Mucosa of stomach (tissue), 1 donor: Measurements from ENCODE around the gene CHD6.

Experiments
- H3K27me3 ChIP-seq: one replicate; pipeline ENCODE4 v1.7.0; 2013; ENCODE audit warnings: mild to moderate bottlenecking, low read length; ENCODE audit not compliant: control insufficient read depth, insufficient read depth
- H3K36me3 ChIP-seq: one replicate; pipeline ENCODE4 v1.7.0; 2013; ENCODE audit warnings: low read length; ENCODE audit not compliant: control insufficient read depth, insufficient read depth
- H3K4me1 ChIP-seq: one replicate; pipeline ENCODE4 v1.7.0; 2013; ENCODE audit warnings: mild to moderate bottlenecking, low read length; ENCODE audit not compliant: control insufficient read depth, insufficient read depth
- H3K4me3 ChIP-seq: one replicate; pipeline ENCODE4 v1.7.0; 2013; ENCODE audit warnings: low read length
- H3K9ac ChIP-seq: one replicate; pipeline ENCODE4 v1.7.0; 2013; ENCODE audit warnings: mild to moderate bottlenecking, low read length, moderate library complexity
- H3K9me3 ChIP-seq: one replicate; pipeline ENCODE4 v1.7.0; 2013; ENCODE audit warnings: mild to moderate bottlenecking, low read length, moderate library complexity; ENCODE audit not compliant: control insufficient read depth
- donor health status: Pancreatic carcinoma.

CHD6 gene

GRCh38 chr20:41639630-41640029, 21.5 kb upstream of the CHD6 start:
- no peaks in the 10 kb centered on the region for H3K27me3 ChIP-seq
- no peaks in the 10 kb centered on the region for H3K36me3 ChIP-seq
- H3K4me3 ChIP-seq: no peak overlapping the region
- H3K4me1 ChIP-seq: peaks cover 17% of the 10 kb centered on the region
- H3K9me3 ChIP-seq: no peaks in the 10 kb centered on the region
- no peak overlapping the region for H3K9ac ChIP-seq

- no peaks in the 10 kb centered on the region for H3K9me3 ChIP-seq
- peaks cover 5% of the 10 kb centered on the region for H3K4me1 ChIP-seq
- H3K9ac ChIP-seq: no peak overlapping the region
Observed at GRCh38 chr20:41638456-41638855, 20.3 kb upstream of the CHD6 start.

DNA sequence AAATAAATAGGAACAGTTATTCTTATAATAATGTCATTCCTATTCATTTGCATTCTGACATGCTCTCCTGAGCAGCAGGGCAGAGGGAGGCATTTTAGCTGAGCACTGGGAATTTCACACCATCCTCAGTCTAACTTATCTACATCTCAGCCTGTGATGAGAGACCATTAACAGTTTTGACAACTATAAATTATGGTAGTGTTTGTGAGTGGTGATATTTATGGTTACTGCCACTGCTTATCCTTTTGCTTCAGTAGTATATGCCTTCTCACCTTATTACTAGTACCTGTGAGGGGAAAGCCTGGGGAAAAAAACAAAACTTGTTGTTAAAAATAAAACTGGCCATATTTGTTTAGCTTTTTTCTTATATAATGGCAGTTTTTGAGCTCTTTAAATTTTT, 17.0 kb upstream of the CHD6 start:
- Histone ChIP-seq H3K9me3 (no peaks in the 10 kb centered on the region), H3K36me3 (no peaks in the 10 kb centered on the region), H3K9ac (no peak overlapping the region), H3K27me3 (no peaks in the 10 kb centered on the region), H3K4me1 (no peaks in the 10 kb centered on the region), H3K4me3 (no peak overlapping the region)

More at GRCh38 chr20:41638456-41638855, 20.3 kb upstream of the CHD6 start:
- Histone ChIP-seq H3K27me3 (no peaks in the 10 kb centered on the region), H3K4me3 (no peak overlapping the region), H3K36me3 (no peaks in the 10 kb centered on the region)

GRCh38 chr20:41632896-41633295, 14.7 kb upstream of the CHD6 start:
- no peaks in the 10 kb centered on the region for H3K36me3 ChIP-seq
- H3K27me3 ChIP-seq: no peaks in the 10 kb centered on the region
- H3K4me3 ChIP-seq: no peak overlapping the region

DNA sequence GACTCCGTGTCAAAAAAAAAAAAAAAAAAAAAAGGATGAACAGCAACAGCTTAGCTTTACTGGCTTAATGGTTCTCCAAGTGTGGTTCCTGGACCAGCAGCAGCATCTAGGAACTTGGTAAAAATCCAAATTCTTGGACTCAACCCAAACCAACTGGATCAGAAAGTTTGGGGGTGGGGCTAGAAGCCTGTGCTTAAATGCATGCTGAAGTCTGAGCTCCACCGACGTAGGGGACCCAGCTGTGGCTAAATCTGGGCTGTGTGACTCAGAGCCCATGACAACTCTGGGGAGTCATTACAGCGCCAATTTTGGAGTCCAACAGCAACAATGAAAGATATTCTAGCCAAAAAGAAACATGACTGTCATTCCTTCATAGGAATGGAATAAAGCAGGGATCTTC, 13.6 kb upstream of the CHD6 start:
- H3K4me1 ChIP-seq: no peaks in the 10 kb centered on the region
- H3K9me3 ChIP-seq: no peaks in the 10 kb centered on the region
- no peak overlapping the region for H3K9ac ChIP-seq
- H3K27me3 ChIP-seq: no peaks in the 10 kb centered on the region
- H3K36me3 ChIP-seq: no peaks in the 10 kb centered on the region
- no peak overlapping the region for H3K4me3 ChIP-seq

More at GRCh38 chr20:41632896-41633295, 14.7 kb upstream of the CHD6 start:
- Histone ChIP-seq H3K9me3 (no peaks in the 10 kb centered on the region), H3K4me1 (no peaks in the 10 kb centered on the region), H3K9ac (no peak overlapping the region)

- Histone ChIP-seq H3K4me3 (no peak overlapping the region), H3K27me3 (no peaks in the 10 kb centered on the region), H3K36me3 (no peaks in the 10 kb centered on the region), H3K4me1 (no peaks in the 10 kb centered on the region), H3K9ac (no peak overlapping the region), H3K9me3 (no peaks in the 10 kb centered on the region)
Observed at GRCh38 chr20:41630846-41631245, 12.7 kb upstream of the CHD6 start.

DNA sequence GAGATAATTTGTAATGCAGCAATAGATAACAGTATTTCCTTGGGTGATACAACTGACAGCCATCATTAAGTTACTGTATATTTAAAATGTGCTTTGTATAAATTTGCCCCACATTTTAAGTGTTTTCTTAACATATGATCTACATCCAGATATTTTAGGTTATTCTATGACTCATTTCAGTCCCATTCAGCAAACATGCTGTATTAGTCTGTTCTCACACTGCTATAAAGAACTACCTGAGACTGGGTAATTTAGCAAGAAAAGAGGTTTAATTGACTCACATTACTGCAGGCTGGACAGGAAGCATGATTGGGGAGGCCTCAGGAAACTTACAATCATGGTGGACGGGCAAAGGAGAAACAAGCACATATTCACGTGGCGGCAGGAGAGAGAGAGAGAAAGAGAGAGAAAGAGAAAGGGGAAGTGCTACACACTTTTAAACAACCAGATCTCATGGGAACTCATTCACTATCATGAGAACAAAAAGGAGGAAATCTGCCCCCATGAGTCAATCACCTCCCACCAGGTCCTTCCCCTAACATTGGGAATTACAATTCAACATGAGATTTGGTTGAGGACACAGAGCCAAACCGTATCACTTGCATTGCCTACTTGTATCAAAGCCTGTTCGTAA, 9.6 kb upstream of the CHD6 start:
- Histone ChIP-seq H3K9ac (no peak overlapping the region), H3K27me3 (no peaks in the 10 kb centered on the region), H3K36me3 (no peaks in the 10 kb centered on the region), H3K4me3 (no peak overlapping the region), H3K9me3 (no peaks in the 10 kb centered on the region), H3K4me1 (no peaks in the 10 kb centered on the region)

DNA sequence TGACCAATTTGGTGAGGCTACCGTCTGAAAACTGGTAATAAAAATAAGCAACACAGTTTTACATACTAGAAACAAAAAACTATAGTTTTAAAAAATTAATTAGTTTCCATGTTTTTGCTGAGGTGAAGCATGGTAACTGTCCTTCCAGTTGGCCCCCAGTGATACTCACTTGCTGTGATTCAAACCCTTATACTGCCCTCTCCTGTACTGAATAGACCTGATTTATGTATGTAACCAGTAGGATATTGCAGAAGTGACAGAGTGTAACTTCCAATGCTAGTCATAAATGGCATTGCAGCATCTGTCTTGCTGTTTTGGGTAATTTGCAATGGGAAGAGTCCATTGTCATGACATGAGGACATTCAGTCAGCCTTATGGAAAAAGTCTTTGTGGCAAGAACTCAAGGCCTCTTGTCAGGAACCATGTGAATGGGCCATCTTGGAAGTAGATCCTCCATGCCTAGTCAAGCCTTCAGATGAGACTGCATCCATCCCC, 8.9 kb upstream of the CHD6 start:
- H3K27me3 ChIP-seq: no peaks in the 10 kb centered on the region
- H3K4me3 ChIP-seq: no peak overlapping the region
- H3K36me3 ChIP-seq: no peaks in the 10 kb centered on the region
- no peaks in the 10 kb centered on the region for H3K9me3 ChIP-seq
- H3K9ac ChIP-seq: no peak overlapping the region
- H3K4me1 ChIP-seq: no peaks in the 10 kb centered on the region

GRCh38 chr20:41623625-41624375, 5.6 kb upstream of the CHD6 start:
- Histone ChIP-seq H3K4me1 (no peaks in the 10 kb centered on the region), H3K36me3 (no peaks in the 10 kb centered on the region), H3K9ac (no peak overlapping the region), H3K9me3 (no peaks in the 10 kb centered on the region), H3K4me3 (no peak overlapping the region), H3K27me3 (no peaks in the 10 kb centered on the region)

- Histone ChIP-seq H3K36me3 (no peaks in the 10 kb centered on the region), H3K27me3 (no peaks in the 10 kb centered on the region), H3K9ac (no peak overlapping the region), H3K4me1 (no peaks in the 10 kb centered on the region), H3K4me3 (no peak overlapping the region), H3K9me3 (no peaks in the 10 kb centered on the region)
Observed at GRCh38 chr20:41622584-41622983, 4.4 kb upstream of the CHD6 start.

DNA sequence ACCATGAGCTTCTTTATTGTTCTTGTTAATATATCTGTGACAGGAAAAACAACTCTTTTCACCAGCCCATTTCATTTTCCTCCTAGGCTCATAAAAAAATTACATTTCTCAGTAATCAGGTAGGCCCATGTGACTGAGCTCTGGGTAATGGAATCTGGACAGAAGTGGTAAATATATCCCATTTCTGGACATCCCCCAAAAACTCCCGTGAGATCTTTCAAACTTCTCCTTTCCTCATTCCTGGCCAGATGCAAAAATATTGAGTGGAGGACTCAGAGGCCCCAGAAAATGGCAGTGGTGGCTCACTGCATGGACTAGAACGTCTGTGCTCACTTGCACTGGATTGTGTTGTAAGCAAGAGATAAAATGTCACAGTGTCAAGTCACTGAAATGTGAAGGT, 3.8 kb upstream of the CHD6 start:
- Histone ChIP-seq H3K4me1 (peaks cover 3% of the 10 kb centered on the region), H3K9me3 (no peaks in the 10 kb centered on the region), H3K36me3 (no peaks in the 10 kb centered on the region), H3K27me3 (no peaks in the 10 kb centered on the region), H3K9ac (no peak overlapping the region), H3K4me3 (no peak overlapping the region)

DNA sequence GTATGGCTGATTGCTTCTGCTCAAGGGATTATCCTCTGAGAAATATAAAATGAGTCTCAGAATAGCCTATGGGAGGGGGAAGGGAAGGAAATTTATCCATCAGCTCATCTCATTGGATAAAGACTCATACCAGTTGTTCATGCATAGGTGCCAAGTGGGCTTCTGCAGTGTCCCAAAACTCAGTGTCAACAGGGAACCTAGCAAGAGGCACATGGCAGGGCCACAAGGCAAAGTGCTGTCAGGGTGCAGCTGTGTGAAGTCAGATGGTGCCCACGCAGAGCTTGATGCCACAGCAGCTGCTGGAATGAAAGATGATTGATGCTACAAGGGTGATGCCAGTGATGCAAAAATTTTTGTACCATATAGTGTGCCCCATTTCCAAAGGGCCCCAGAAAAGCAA, 3.2 kb upstream of the CHD6 start:
- Histone ChIP-seq H3K4me1 (peaks cover 8% of the 10 kb centered on the region), H3K27me3 (no peaks in the 10 kb centered on the region), H3K4me3 (no peak overlapping the region), H3K9ac (no peak overlapping the region), H3K9me3 (no peaks in the 10 kb centered on the region), H3K36me3 (no peaks in the 10 kb centered on the region)
